ENCODE data around the gene ANOS1. TPM values are rescaled to one million over a fixed set of nuclear protein-coding genes. Genes with fewer than 3 reads are reported as not detected.

ANOS1 gene
- total and polyA plus RNA-seq, 12 donors, result 0.81 to 7.8 (median 4.7) TPM

DNA sequence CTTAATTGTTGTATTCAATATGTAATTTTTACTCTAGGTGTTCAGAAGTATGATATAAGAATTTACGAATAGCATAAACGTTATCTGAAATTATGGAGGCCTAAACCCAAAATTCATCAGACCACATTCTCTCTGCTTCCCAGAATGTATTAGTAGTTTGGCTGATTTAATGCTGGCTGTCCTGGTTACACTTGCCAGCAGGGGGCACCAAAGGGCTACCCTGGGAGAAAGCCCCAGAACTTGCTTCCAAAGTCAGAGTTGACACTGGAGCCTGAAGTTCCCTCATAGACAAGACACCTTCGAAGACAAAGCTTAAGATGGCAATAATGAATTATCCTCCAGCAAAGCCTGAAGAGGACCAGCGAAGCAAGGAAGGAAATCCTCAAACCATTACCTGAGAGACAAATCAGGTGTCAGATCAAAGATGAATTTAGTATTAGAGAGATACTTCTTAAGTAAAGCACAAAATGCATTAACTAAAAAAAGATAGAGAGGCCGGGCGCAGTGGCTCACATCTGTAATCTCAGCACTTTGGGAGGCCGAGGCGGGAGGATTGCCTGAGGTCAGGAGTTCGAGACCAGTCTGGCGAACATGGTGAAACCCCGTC, 11.3 kb upstream of the ANOS1 start:
- TF ChIP-seq, protein P1, sequence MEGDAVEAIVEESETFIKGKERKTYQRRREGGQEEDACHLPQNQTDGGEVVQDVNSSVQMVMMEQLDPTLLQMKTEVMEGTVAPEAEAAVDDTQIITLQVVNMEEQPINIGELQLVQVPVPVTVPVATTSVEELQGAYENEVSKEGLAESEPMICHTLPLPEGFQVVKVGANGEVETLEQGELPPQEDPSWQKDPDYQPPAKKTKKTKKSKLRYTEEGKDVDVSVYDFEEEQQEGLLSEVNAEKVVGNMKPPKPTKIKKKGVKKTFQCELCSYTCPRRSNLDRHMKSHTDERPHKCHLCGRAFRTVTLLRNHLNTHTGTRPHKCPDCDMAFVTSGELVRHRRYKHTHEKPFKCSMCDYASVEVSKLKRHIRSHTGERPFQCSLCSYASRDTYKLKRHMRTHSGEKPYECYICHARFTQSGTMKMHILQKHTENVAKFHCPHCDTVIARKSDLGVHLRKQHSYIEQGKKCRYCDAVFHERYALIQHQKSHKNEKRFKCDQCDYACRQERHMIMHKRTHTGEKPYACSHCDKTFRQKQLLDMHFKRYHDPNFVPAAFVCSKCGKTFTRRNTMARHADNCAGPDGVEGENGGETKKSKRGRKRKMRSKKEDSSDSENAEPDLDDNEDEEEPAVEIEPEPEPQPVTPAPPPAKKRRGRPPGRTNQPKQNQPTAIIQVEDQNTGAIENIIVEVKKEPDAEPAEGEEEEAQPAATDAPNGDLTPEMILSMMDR (IDR thresholded peaks at IDR 0.05), result peak in 8 of 9 donors; percentile 42 to 77 (median 58)
- no peaks in the 10 kb centered on the region for H3K9me3 ChIP-seq
- no peak overlapping the region for H3K4me3 ChIP-seq
- 78 to 79% methylated on average over 10 to 11 of the region's 11 CpGs for WGBS, 2 donors
- H3K27ac ChIP-seq, result no peak overlapping the region
- intact Hi-C loops (cut with DNase I), result loop anchor here in 2 of 10 donors (10.0 kb wide), 1 partner anchor 72 kb away; no protein-coding TSS in a partner anchor
- no peaks in the 10 kb centered on the region for H3K36me3 ChIP-seq
- peak; percentile 17 to 28 for DNase-seq
- ATAC-seq, result no peak
- H3K27me3 ChIP-seq, result peaks cover 0 to 7% (median 0%) of the 10 kb centered on the region in 7 donors
- no peaks in the 10 kb centered on the region for H3K4me1 ChIP-seq

DNA sequence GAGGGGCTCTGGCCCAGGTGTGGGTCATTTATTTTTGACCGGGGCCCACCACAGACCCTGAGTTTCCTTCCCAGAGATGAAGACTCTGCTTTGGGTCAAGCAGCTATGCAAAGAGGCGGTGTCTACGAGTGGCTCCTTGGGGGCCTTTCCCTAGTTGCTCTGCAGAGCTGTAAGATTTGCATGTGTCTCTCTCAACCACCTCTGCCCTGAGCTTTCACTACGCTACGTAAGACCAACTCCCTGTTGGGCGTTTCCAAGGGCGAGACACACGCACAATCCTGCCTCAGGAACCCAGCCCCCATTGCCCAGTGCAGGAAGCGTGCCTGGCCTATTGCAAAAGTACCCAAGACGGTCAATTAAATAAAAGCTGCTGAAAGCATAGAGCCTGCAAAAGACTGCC, 10.0 kb upstream of the ANOS1 start:
- WGBS, 2 donors, result 90 to 91% methylated on average over 10 of the region's 10 CpGs
- Histone ChIP-seq H3K27ac (no peak overlapping the region), H3K36me3 (no peaks in the 10 kb centered on the region), H3K27me3 (peaks cover 0 to 7% (median 0%) of the 10 kb centered on the region in 7 donors), H3K4me1 (no peaks in the 10 kb centered on the region), H3K4me3 (no peak overlapping the region), H3K9me3 (no peaks in the 10 kb centered on the region)
- DNase-seq, result no peak
- TF ChIP-seq, protein P1 (IDR thresholded peaks at IDR 0.05), result no peak
- intact Hi-C loops (cut with DNase I), result loop anchor here in 2 of 10 donors (10.0 kb wide), 1 partner anchor 73 kb away; no protein-coding TSS in a partner anchor
- no peak for ATAC-seq

DNA sequence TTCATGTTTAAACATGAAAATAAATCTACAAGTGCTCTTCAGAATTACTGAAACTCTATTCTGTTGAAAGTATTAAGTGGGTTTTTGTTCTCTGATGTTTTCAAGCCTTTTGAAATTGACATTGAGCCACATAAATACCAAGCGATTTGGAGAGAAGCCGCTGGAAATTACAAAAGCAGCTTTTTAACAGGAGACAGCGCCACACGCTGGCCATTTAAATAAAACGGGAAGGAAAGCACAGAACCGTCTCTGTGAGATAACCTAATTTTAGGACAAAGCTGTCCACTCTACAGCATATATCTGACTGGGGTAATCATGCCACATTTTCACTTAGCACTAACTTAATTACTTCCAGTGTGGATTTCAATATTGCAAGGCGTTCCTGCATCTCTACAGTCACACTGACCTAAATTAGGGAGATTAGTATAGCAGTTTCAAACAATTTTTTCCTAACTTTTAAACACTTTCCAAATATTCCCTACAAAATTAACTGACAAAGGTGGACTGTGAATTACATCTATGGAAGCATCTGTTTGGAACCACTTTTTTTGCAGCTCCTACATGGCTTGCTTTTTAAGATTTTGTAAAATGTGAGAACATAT, 6.8 kb upstream of the ANOS1 start:
- H3K9me3 ChIP-seq, result no peaks in the 10 kb centered on the region
- no peaks in the 10 kb centered on the region for H3K36me3 ChIP-seq
- 0% methylated on average over 7 of the region's 7 CpGs for WGBS, 2 donors
- TF ChIP-seq, protein P1 (IDR thresholded peaks at IDR 0.05), result peak in 8 of 9 donors; percentile 23 to 70 (median 65)
- intact Hi-C loops (cut with DNase I), result loop anchor here (2.0 to 10.0 kb wide), 9 partner anchors 284 to 1584 kb away; partner anchors contain the start of gene VCX2 (in 1 of the 10)
- H3K4me3 ChIP-seq, result no peak overlapping the region
- H3K4me1 ChIP-seq, result no peaks in the 10 kb centered on the region
- no peak overlapping the region for H3K27ac ChIP-seq
- ATAC-seq (peak in 1 of 8 donors; percentile 29), DNase-seq (no peak)
- H3K27me3 ChIP-seq, result peaks cover 0 to 3% (median 0%) of the 10 kb centered on the region in 7 donors

DNA sequence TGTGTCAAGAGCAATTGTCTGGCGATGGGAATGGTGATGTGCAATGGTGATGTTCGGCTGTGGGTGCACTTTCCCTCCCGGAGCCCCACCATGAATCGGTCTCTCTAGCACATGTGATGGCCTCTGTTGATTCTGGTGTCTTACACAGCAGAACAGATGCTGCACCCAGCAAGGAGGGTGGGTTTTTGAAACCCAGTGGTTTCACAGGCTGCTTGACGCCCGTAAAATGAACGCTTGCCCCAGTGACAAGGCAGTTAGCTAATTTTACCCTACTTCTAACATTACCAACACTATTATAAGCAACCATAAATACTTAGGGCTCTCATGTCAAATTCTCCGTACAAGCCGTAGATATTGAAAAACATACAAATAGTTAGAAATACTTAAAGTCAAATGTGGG, 5.9 kb upstream of the ANOS1 start:
- Histone ChIP-seq H3K4me3 (no peak overlapping the region), H3K27ac (no peak overlapping the region), H3K36me3 (no peaks in the 10 kb centered on the region), H3K27me3 (peaks cover 0 to 10% (median 0%) of the 10 kb centered on the region in 7 donors), H3K4me1 (no peaks in the 10 kb centered on the region), H3K9me3 (no peaks in the 10 kb centered on the region)
- 87 to 88% methylated on average over 8 to 9 of the region's 9 CpGs for WGBS, 2 donors
- intact Hi-C loops (cut with DNase I), result loop anchor here (2.0 to 10.0 kb wide), 9 partner anchors 283 to 1583 kb away; partner anchors contain the start of gene VCX2 (in 1 of the 10)
- DNase-seq (no peak), ATAC-seq (no peak)
- TF ChIP-seq, protein P1 (IDR thresholded peaks at IDR 0.05), result no peak
